Left lobe of liver (tissue), 2 donors: Measurements from ENCODE around the gene COL9A3. TPM values are rescaled to one million over a fixed set of nuclear protein-coding genes. Genes with fewer than 3 reads are reported as not detected.

Source experiments
- ATAC-seq: fragments of 200-7000 bp; cut with Tn5 transposase; one replicate; pipeline ENCODE4 v1.9.1; 2020; ENCODE audit warnings: mild to moderate bottlenecking, moderate library complexity
- DNase-seq: peaks from one replicate; pipeline ENCODE4 v3.0.0-alpha.2; 2020; ENCODE audit warnings: low spot score
- total RNA-seq: library from RNA; stranded (reverse); gene quantifications from one replicate; pipeline ENCODE4 v1.2.1, GENCODE V29; 2021
- donor health status: DM: no; HTN: no; CAD: no; lungs with moderate emphysema.
- donor health status: DM: no; HTN: yes; CAD: no.

Gene COL9A3
- total RNA-seq, 1 donor from 2014 or later: 4.0 TPM

DNA sequence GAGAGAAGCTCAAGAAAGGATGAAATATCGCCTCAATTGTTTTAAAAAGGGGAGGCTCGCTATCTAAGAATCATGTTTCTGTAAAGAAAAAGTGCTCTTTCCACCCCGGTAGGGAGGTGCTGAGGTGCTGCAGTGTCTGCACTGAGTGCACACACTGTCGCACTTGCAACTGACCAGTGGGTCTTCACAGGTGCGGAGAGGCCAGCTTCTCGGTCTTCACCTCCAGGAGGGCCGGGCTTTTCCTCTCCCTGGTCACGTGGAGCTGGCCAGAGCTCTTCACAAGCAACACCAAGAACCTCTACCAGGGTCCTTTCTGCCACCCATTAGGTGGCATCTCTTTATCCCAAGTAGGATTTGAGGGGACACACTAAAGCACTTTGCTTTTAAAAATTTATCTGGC lies 72.6 kb downstream of the COL9A3 start:
- DNase-seq: no peak
- no peak for ATAC-seq

DNA sequence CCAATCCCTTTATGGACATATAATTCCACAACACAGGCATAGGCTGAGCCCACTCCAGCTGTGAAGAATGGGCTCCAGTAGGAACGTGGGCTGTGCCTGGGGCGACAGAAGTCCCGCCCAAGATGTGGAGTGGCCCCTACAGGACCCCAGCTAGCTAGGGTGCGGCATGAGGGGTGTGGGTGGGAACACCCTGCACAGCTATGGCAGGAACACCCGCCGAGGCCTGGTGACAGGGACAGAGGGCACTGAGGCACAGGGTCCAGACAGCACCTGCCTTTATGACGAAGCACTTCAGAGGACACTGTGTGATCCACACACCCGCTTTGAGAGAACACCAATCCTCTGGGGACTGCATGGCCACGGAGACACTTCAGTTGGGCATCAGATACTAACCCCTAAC lies 73.0 kb downstream of the COL9A3 start:
- ATAC-seq: no peak
- DNase-seq: no peak

DNA sequence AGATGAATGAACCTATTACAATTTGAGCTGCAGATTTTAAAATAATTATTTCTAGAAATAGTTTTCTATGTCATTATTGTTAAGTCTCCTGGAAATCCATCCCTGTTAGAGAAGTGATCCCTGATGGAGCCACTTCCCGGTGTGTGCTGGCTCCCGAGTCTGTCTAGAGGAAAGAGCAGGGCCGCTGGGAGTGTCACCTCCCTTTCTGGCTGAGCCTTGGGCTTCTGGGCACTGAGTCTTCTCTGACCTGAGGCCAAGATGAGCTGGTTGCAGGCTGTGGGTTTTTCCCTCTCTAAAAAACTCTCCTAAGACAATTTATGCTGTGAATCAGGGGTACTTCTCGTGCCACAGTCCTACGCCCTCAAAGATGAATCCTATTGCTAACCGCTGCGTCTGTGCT lies 73.6 kb downstream of the COL9A3 start:
- no peak for ATAC-seq
- no peak for DNase-seq

Other genes starting within 250 kb of the COL9A3 start
- 1.7 TPM for gene SLCO4A1, start 174.5 kb upstream of the COL9A3 start, total RNA-seq
- gene NTSR1, start 108.2 kb upstream of the COL9A3 start, total RNA-seq: 0.10 TPM
- gene MRGBP, start 20.6 kb upstream of the COL9A3 start, total RNA-seq: 5.5 TPM
- 49.5 TPM for gene OGFR, start 12.2 kb upstream of the COL9A3 start, total RNA-seq
- gene TCFL5, start 44.8 kb downstream of the COL9A3 start, total RNA-seq: 6.2 TPM
- gene DIDO1, start 109.5 kb downstream of the COL9A3 start, total RNA-seq: 22.8 TPM
- 19.3 TPM for gene GID8, start 121.1 kb downstream of the COL9A3 start, total RNA-seq
- 125 TPM for gene SLC17A9, start 135.7 kb downstream of the COL9A3 start, total RNA-seq
- not detected for gene BHLHE23, start 189.9 kb downstream of the COL9A3 start, total RNA-seq